Ramos (cell line): ENCODE results near the gene FAF1.

Experiments
- in situ Hi-C: fragments of 300-500 bp; cut with MboI; formaldehyde crosslinking; loops from one replicate; pipeline ENCODE4 v1.14.3; 2022; ENCODE audit warnings: low sequenced_read_pairs; ENCODE audit not compliant: unreplicated experiment

Gene FAF1

GRCh38 chr1:50978852-50979781 is 19.1 kb upstream of the FAF1 start:
- in situ Hi-C loops = no loop called here

- in situ Hi-C loops = no loop called here
Observed at GRCh38 chr1:50978144-50978851, 18.2 kb upstream of the FAF1 start.

- in situ Hi-C loops = no loop called here
Observed at GRCh38 chr1:50977575-50978143, 17.6 kb upstream of the FAF1 start.

- in situ Hi-C loops = no loop called here
Observed at GRCh38 chr1:50976890-50977574, 17.0 kb upstream of the FAF1 start.

GRCh38 chr1:50976111-50976889 is 16.2 kb upstream of the FAF1 start:
- in situ Hi-C loops = no loop called here

- in situ Hi-C loops = no loop called here
Observed at GRCh38 chr1:50975436-50975835, 15.4 kb upstream of the FAF1 start.

GRCh38 chr1:50974618-50974935 is 14.5 kb upstream of the FAF1 start:
- in situ Hi-C loops = no loop called here

GRCh38 chr1:50973875-50974617 is 14.0 kb upstream of the FAF1 start:
- in situ Hi-C loops = no loop called here

GRCh38 chr1:50973255-50973654 is 13.2 kb upstream of the FAF1 start:
- in situ Hi-C loops = no loop called here

- in situ Hi-C loops = no loop called here
Observed at GRCh38 chr1:50972766-50973165, 12.7 kb upstream of the FAF1 start.

GRCh38 chr1:50971748-50972305 is 11.8 kb upstream of the FAF1 start:
- in situ Hi-C loops = no loop called here

GRCh38 chr1:50970931-50971582 is 11.0 kb upstream of the FAF1 start:
- in situ Hi-C loops = no loop called here

GRCh38 chr1:50970509-50970887 is 10.4 kb upstream of the FAF1 start:
- in situ Hi-C loops = no loop called here

- in situ Hi-C loops = no loop called here
Observed at GRCh38 chr1:50969611-50970508, 9.8 kb upstream of the FAF1 start, which contains the start of gene CDKN2C. TSS of gene CDKN2C (plus strand) at chr1:50970245. CDS start at chr1:50970369, 124 bp downstream.

GRCh38 chr1:50968821-50969610 is 8.9 kb upstream of the FAF1 start:
- in situ Hi-C loops = no loop called here

GRCh38 chr1:50968158-50968820 is 8.2 kb upstream of the FAF1 start:
- in situ Hi-C loops = no loop called here
